WTC11 (cell line): Measurements from ENCODE around the gene KLHL26. TPM values are rescaled to one million over a fixed set of nuclear protein-coding genes. Genes with fewer than 3 reads are reported as not detected.
A peak's percentile ranks its signal among the peaks of the same experiment; 100 is the strongest.

ENCODE experiments used
- ATAC-seq: fragments of 200-7000 bp; cut with Tn5 transposase; 2 replicates; pipeline ENCODE4 v1.10.0; 2021; ENCODE audit warnings: mild to moderate bottlenecking, moderate library complexity
- CTCF ChIA-PET: fragments of 300-600 bp; sonication (Branson Sonifier 250); formaldehyde crosslinking; loops from one replicate; lab custom pipeline; 2021; ENCODE audit warnings: antibody characterized with exemption; lab: Charles Lee
- POLR2A ChIA-PET: fragments of 350-600 bp; sonication (Branson Sonifier 250); formaldehyde crosslinking; loops from one replicate; lab custom pipeline; 2021; ENCODE audit warnings: antibody characterized with exemption; lab: Charles Lee
- DNase-seq: peaks from one replicate; pipeline ENCODE4 v3.0.0; 2021; ENCODE audit warnings: low spot score
- H3K27ac Mint-ChIP-seq: 2 replicates; pipeline ENCODE4 v1.8.0; 2021; ENCODE audit warnings: mixed read lengths
- H3K27me3 Mint-ChIP-seq: 2 replicates; pipeline ENCODE4 v1.8.0; 2021; ENCODE audit warnings: low read depth, mild to moderate bottlenecking, moderate library complexity, mixed read lengths
- H3K36me3 Mint-ChIP-seq: 2 replicates; pipeline ENCODE4 v1.8.0; 2021; ENCODE audit warnings: mixed read lengths
- H3K4me1 Mint-ChIP-seq: 2 replicates; pipeline ENCODE4 v1.8.0; 2022; ENCODE audit warnings: mixed read lengths
- H3K4me3 Mint-ChIP-seq: 2 replicates; pipeline ENCODE4 v1.8.0; 2021; ENCODE audit warnings: mild to moderate bottlenecking, moderate library complexity, mixed read lengths
- H3K9me3 Mint-ChIP-seq: 2 replicates; pipeline ENCODE4 v1.8.0; 2021; ENCODE audit warnings: mixed read lengths
- E2F1 ChIP-seq: sonication (generic); formaldehyde crosslinking; IDR thresholded peaks from 2 replicates; pipeline ENCODE4 v1.8.0; 2022; ENCODE audit warnings: mild to moderate bottlenecking, missing genetic modification reagents
- FOXP4 ChIP-seq: sonication (generic); formaldehyde crosslinking; IDR thresholded peaks from 2 replicates; pipeline ENCODE4 v1.8.0; 2022; ENCODE audit warnings: mild to moderate bottlenecking, missing genetic modification reagents
- GABPB1 ChIP-seq: sonication (generic); formaldehyde crosslinking; IDR thresholded peaks from 2 replicates; pipeline ENCODE4 v1.8.1; 2023; ENCODE audit warnings: mild to moderate bottlenecking, missing genetic modification reagents
- IRF1 ChIP-seq: sonication (generic); formaldehyde crosslinking; IDR thresholded peaks from 2 replicates; pipeline ENCODE4 v1.8.0; 2023; ENCODE audit warnings: missing genetic modification reagents
- NR1H2 ChIP-seq: sonication (generic); formaldehyde crosslinking; IDR thresholded peaks from 2 replicates; pipeline ENCODE4 v1.9.0; 2021; ENCODE audit warnings: mild to moderate bottlenecking, moderate library complexity, missing genetic modification reagents
- PRDM15 ChIP-seq: sonication (generic); formaldehyde crosslinking; IDR thresholded peaks from 2 replicates; pipeline ENCODE4 v1.8.0; 2022; ENCODE audit warnings: missing genetic modification reagents
- PRRX2 ChIP-seq: fragments of 250-450 bp; sonication (Bioruptor Pico); IDR thresholded peaks from 2 replicates; pipeline ENCODE4 v1.8.0; 2021; ENCODE audit warnings: mild to moderate bottlenecking
- SMAD3 ChIP-seq: sonication (generic); formaldehyde crosslinking; IDR thresholded peaks from 2 replicates; pipeline ENCODE4 v1.8.0; 2022; ENCODE audit warnings: missing genetic modification reagents, mild to moderate bottlenecking, borderline replicate concordance
- SMAD4 ChIP-seq: sonication (generic); formaldehyde crosslinking; IDR thresholded peaks from 2 replicates; pipeline ENCODE4 v1.8.0; 2022; ENCODE audit warnings: mild to moderate bottlenecking, missing genetic modification reagents
- total RNA-seq: library from RNA; stranded (reverse); gene quantifications from 3 replicates; pipeline ENCODE4 v1.2.3, GENCODE V29; 2021
- TF ChIP-seq, protein P1 (sequence below): fragments of 250-450 bp; sonication (Bioruptor Pico); IDR thresholded peaks from 2 replicates; pipeline ENCODE4 v1.9.0; 2021; ENCODE audit warnings: mild to moderate bottlenecking
- TF ChIP-seq, protein P2 (sequence below): sonication (generic); formaldehyde crosslinking; IDR thresholded peaks from 2 replicates; pipeline ENCODE4 v1.8.1; 2023; ENCODE audit warnings: mild to moderate bottlenecking, missing genetic modification reagents, moderate library complexity
- TF ChIP-seq, protein P3 (sequence below): sonication (generic); formaldehyde crosslinking; IDR thresholded peaks from 2 replicates; pipeline ENCODE4 v1.8.0; 2023; ENCODE audit warnings: mild to moderate bottlenecking, missing genetic modification reagents

The KLHL26 gene
- total RNA-seq, 1 experiment from 2014 or later = 13.1 TPM

DNA sequence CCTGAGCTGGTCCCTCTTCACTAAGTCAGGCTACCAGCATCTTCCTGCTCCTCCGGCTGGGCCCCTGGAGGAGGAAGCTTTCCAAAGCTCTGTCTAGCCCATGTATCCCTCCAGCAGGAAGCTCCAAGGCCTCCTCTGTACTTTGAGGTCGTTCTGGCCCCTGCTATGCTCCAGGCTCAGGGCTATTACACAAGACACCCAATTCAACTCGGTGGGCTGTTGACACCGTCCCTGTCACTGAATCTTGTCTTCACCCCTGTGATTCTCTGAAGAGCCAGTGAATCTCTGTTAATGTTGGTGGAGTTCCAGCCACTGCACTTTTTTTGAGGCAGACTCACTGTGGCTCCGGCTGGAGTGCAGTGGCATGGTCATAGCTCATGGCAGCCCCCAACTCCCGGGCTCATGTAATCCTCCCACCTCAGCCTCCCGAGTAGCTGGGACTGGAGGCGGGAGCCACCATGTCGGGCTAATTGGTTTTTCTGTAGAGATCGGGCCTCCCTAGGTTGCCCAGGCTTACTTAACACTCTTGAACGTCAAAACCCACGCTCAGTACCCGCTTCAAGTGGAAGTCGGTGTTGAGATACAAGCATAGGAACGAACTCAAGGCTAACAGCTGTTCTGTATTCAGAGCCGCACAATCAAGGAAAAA, 48.7 kb upstream of the KLHL26 start:
- 0 out of 2 replicates have a peak, but pooled peaks cover 3% of the 10 kb centered on the region for H3K36me3 Mint-ChIP-seq
- H3K27me3 Mint-ChIP-seq = peaks cover 10% of the 10 kb centered on the region
- peak; percentile 40; the same call in 1 of the 2 replicates for TF ChIP-seq GABPB1 (CRISPR knock-in tag)
- TF ChIP-seq, protein P1, sequence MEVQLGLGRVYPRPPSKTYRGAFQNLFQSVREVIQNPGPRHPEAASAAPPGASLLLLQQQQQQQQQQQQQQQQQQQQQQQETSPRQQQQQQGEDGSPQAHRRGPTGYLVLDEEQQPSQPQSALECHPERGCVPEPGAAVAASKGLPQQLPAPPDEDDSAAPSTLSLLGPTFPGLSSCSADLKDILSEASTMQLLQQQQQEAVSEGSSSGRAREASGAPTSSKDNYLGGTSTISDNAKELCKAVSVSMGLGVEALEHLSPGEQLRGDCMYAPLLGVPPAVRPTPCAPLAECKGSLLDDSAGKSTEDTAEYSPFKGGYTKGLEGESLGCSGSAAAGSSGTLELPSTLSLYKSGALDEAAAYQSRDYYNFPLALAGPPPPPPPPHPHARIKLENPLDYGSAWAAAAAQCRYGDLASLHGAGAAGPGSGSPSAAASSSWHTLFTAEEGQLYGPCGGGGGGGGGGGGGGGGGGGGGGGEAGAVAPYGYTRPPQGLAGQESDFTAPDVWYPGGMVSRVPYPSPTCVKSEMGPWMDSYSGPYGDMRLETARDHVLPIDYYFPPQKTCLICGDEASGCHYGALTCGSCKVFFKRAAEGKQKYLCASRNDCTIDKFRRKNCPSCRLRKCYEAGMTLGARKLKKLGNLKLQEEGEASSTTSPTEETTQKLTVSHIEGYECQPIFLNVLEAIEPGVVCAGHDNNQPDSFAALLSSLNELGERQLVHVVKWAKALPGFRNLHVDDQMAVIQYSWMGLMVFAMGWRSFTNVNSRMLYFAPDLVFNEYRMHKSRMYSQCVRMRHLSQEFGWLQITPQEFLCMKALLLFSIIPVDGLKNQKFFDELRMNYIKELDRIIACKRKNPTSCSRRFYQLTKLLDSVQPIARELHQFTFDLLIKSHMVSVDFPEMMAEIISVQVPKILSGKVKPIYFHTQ = no peak
- ChIA-PET POLR2A (interaction anchor here (0.7 to 1.7 kb wide), 2 partner anchors 68 to 82 kb away, joined by 4 to 9 read pairs; no protein-coding TSS in a partner anchor), CTCF (interaction anchor here (0.6 to 4.5 kb wide), 22 partner anchors 9 to 340 kb away, joined by 3 to 39 read pairs (median 5); partner anchors contain the start of genes CRLF1, ELL, KXD1 and UBA52)
- 0 out of 2 replicates have a peak, but pooled peaks cover 3% of the 10 kb centered on the region for H3K9me3 Mint-ChIP-seq
- H3K27ac Mint-ChIP-seq = peak overlapping the region; percentile 89
- DNase-seq = no peak
- no peak for ATAC-seq
- peaks cover 25% of the 10 kb centered on the region for H3K4me1 Mint-ChIP-seq
- H3K4me3 Mint-ChIP-seq = peak overlapping the region; percentile 86

GRCh38 chr19:18588611-18589379, 48.0 kb upstream of the KLHL26 start, which contains the start of gene REX1BD:
Gene REX1BD, plus strand, starts transcription at chr19:18588798. Its CDS starts 4 bp downstream, at chr19:18588802.
- 0 out of 2 replicates have a peak, but pooled peaks cover 3% of the 10 kb centered on the region for H3K9me3 Mint-ChIP-seq
- POLR2A ChIA-PET = interaction anchor here (0.9 to 2.5 kb wide), 11 partner anchors 12 to 258 kb away, joined by 3 to 18 read pairs (median 3); partner anchors contain the start of genes KXD1 and UBA52
- H3K4me1 Mint-ChIP-seq = peaks cover 32% of the 10 kb centered on the region
- H3K4me3 Mint-ChIP-seq = peak within 1 kb of the TSS; percentile 86
- CTCF ChIA-PET = interaction anchor here (0.6 to 4.5 kb wide), 51 partner anchors 9 to 340 kb away, joined by 3 to 39 read pairs (median 5); partner anchors contain the start of genes COPE, CRLF1, DDX49 and ELL
- H3K36me3 Mint-ChIP-seq = 0 out of 2 replicates have a peak, but pooled peaks cover 3% of the 10 kb centered on the region
- H3K27me3 Mint-ChIP-seq = peaks cover 10% of the 10 kb centered on the region
- ATAC-seq = peak; percentile 51
- peak; percentile 87 for DNase-seq
- H3K27ac Mint-ChIP-seq = peak within 1 kb of the TSS; percentile 98
- 0 out of 2 replicates have a peak, but pooled peaks have one; percentile 67 for TF ChIP-seq FOXP4 (CRISPR knock-in tag)
- TF ChIP-seq PRRX2 (CRISPR knock-in tag) = no peak
- 0 out of 2 replicates have a peak, but pooled peaks have one; percentile 54 for TF ChIP-seq SMAD3
- TF ChIP-seq, protein P2, sequence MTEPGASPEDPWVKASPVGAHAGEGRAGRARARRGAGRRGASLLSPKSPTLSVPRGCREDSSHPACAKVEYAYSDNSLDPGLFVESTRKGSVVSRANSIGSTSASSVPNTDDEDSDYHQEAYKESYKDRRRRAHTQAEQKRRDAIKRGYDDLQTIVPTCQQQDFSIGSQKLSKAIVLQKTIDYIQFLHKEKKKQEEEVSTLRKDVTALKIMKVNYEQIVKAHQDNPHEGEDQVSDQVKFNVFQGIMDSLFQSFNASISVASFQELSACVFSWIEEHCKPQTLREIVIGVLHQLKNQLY (CRISPR knock-in tag) = no peak
- TF ChIP-seq, protein P1 = no peak
- TF ChIP-seq E2F1 (CRISPR knock-in tag) = no peak
- no peak for TF ChIP-seq NR1H2
- peak; percentile 20; the same call in 1 of the 2 replicates for TF ChIP-seq PRDM15 (CRISPR knock-in tag)
- TF ChIP-seq IRF1 (CRISPR knock-in tag) = no peak; the same call in 1 of the 2 replicates
- TF ChIP-seq, protein P3, sequence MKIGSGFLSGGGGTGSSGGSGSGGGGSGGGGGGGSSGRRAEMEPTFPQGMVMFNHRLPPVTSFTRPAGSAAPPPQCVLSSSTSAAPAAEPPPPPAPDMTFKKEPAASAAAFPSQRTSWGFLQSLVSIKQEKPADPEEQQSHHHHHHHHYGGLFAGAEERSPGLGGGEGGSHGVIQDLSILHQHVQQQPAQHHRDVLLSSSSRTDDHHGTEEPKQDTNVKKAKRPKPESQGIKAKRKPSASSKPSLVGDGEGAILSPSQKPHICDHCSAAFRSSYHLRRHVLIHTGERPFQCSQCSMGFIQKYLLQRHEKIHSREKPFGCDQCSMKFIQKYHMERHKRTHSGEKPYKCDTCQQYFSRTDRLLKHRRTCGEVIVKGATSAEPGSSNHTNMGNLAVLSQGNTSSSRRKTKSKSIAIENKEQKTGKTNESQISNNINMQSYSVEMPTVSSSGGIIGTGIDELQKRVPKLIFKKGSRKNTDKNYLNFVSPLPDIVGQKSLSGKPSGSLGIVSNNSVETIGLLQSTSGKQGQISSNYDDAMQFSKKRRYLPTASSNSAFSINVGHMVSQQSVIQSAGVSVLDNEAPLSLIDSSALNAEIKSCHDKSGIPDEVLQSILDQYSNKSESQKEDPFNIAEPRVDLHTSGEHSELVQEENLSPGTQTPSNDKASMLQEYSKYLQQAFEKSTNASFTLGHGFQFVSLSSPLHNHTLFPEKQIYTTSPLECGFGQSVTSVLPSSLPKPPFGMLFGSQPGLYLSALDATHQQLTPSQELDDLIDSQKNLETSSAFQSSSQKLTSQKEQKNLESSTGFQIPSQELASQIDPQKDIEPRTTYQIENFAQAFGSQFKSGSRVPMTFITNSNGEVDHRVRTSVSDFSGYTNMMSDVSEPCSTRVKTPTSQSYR (CRISPR knock-in tag) = no peak
- peak; percentile 76; the same call in 1 of the 2 replicates for TF ChIP-seq SMAD4 (CRISPR knock-in tag)
